Loucy (cell line): ENCODE measurements around the gene PSORS1C2.

ENCODE experiments used
- H2AFZ ChIP-seq: fragments of 200-600 bp; sonication (generic); 2 replicates; pipeline ENCODE4 v1.6.0; 2016; ENCODE audit warnings: antibody characterized with exemption, mild to moderate bottlenecking, low read length, moderate library complexity
- H3F3A ChIP-seq: fragments of 200-600 bp; 2 replicates; pipeline ENCODE4 v1.6.0; 2016; ENCODE audit warnings: antibody characterized with exemption, low read depth, mild to moderate bottlenecking
- H3K27me3 ChIP-seq: fragments of 200-600 bp; sonication (generic); 2 replicates; pipeline ENCODE4 v1.6.1; 2014; ENCODE audit warnings: low read length, mild to moderate bottlenecking; ENCODE audit not compliant: insufficient read depth, poor library complexity, severe bottlenecking
- H3K36me3 ChIP-seq: fragments of 200-600 bp; sonication (generic); 2 replicates; pipeline ENCODE4 v1.6.1; 2016; ENCODE audit warnings: low read length; ENCODE audit not compliant: insufficient read depth
- H3K4me1 ChIP-seq: fragments of 200-600 bp; sonication (generic); 2 replicates; pipeline ENCODE4 v1.5.1; 2014; ENCODE audit warnings: low read length, mild to moderate bottlenecking; ENCODE audit not compliant: insufficient read depth, poor library complexity, severe bottlenecking
- H3K4me2 ChIP-seq: fragments of 200-600 bp; sonication (generic); 2 replicates; pipeline ENCODE4 v1.6.0; 2014; ENCODE audit warnings: antibody characterized with exemption, low read length, low read depth, mild to moderate bottlenecking; ENCODE audit not compliant: poor library complexity, severe bottlenecking
- H3K4me3 ChIP-seq: fragments of 200-600 bp; sonication (generic); 2 replicates; pipeline ENCODE4 v1.5.1; 2014; ENCODE audit warnings: low read length, mild to moderate bottlenecking, mixed read lengths; ENCODE audit not compliant: poor library complexity, severe bottlenecking
- H3K79me2 ChIP-seq: fragments of 200-600 bp; sonication (generic); 2 replicates; pipeline ENCODE4 v1.6.1; 2014; ENCODE audit warnings: low read length; ENCODE audit not compliant: insufficient read depth
- H3K9ac ChIP-seq: fragments of 200-600 bp; sonication (generic); 2 replicates; pipeline ENCODE4 v1.6.0; 2014; ENCODE audit warnings: mild to moderate bottlenecking, low read depth, low read length, moderate library complexity; ENCODE audit not compliant: poor library complexity, severe bottlenecking
- H3K9me2 ChIP-seq: fragments of 200-600 bp; sonication (generic); replicated peaks from 2 replicates; pipeline ENCODE4 v1.6.1; 2016; ENCODE audit warnings: low read depth, low read length, mixed read lengths
- H3K9me3 ChIP-seq: fragments of 200-600 bp; sonication (generic); 2 replicates; pipeline ENCODE4 v1.6.1; 2014; ENCODE audit warnings: mild to moderate bottlenecking, antibody characterized with exemption, low read length, low read depth; ENCODE audit not compliant: insufficient read depth
- H4K20me1 ChIP-seq: fragments of 200-600 bp; sonication (generic); 2 replicates; pipeline ENCODE4 v1.6.0; 2014; ENCODE audit warnings: antibody characterized with exemption, low read length, mild to moderate bottlenecking; ENCODE audit not compliant: insufficient read depth, poor library complexity, severe bottlenecking
- EZH2phosphoT487 ChIP-seq: fragments of 200-600 bp; IDR thresholded peaks from 2 replicates; pipeline ENCODE4 v1.6.1; 2018; ENCODE audit warnings: antibody characterized with exemption, mild to moderate bottlenecking, moderate library complexity, borderline replicate concordance
- TF ChIP-seq, protein P1 (sequence below): fragments of 200-600 bp; sonication (generic); conservative IDR thresholded peaks from 2 replicates; pipeline ENCODE4 v1.5.1; 2014; ENCODE audit warnings: mild to moderate bottlenecking, antibody characterized with exemption, low read length

PSORS1C2 gene

GRCh38 chr6:31139599-31139998 lies 733 bp upstream of the PSORS1C2 start:
- TF ChIP-seq, protein P1, sequence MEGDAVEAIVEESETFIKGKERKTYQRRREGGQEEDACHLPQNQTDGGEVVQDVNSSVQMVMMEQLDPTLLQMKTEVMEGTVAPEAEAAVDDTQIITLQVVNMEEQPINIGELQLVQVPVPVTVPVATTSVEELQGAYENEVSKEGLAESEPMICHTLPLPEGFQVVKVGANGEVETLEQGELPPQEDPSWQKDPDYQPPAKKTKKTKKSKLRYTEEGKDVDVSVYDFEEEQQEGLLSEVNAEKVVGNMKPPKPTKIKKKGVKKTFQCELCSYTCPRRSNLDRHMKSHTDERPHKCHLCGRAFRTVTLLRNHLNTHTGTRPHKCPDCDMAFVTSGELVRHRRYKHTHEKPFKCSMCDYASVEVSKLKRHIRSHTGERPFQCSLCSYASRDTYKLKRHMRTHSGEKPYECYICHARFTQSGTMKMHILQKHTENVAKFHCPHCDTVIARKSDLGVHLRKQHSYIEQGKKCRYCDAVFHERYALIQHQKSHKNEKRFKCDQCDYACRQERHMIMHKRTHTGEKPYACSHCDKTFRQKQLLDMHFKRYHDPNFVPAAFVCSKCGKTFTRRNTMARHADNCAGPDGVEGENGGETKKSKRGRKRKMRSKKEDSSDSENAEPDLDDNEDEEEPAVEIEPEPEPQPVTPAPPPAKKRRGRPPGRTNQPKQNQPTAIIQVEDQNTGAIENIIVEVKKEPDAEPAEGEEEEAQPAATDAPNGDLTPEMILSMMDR = no peak
- no peak for TF ChIP-seq EZH2phosphoT487
- Histone ChIP-seq H3K9me3 (no peaks in the 10 kb centered on the region), H3K4me2 (no peak overlapping the region), H4K20me1 (no peaks in the 10 kb centered on the region), H3K79me2 (no peaks in the 10 kb centered on the region), H3K36me3 (no peaks in the 10 kb centered on the region), H2AFZ (no peak overlapping the region), H3F3A (no peaks in the 10 kb centered on the region), H3K4me1 (peaks cover 3% of the 10 kb centered on the region), H3K9ac (no peak overlapping the region), H3K9me2 (no peaks in the 10 kb centered on the region), H3K27me3 (no peaks in the 10 kb centered on the region), H3K4me3 (no peak overlapping the region)

DNA sequence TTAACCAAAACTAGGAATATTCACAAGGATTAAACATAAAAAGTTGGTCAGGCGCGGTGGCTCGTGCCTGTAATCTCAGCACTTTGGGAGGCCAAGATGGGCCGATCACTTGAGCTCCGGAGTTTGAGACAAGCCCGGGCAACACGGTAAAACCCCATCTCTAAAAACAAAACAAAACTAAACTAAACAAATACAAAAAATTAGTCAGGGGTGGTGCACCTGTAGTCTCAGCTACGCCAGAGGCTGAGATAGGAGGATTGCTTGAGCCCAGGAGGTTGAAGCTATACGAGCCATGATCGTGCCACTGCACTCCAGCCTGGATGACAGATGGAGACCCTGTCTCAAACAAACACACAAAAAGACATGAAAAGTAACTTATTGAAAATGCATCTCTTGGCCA lies 3.2 kb downstream of the PSORS1C2 start:
- Histone ChIP-seq H4K20me1 (no peaks in the 10 kb centered on the region), H3K9me2 (no peaks in the 10 kb centered on the region), H3K4me2 (no peak overlapping the region), H3K9me3 (no peaks in the 10 kb centered on the region), H3K79me2 (no peaks in the 10 kb centered on the region), H3K9ac (no peak overlapping the region), H3K4me1 (peaks cover 3% of the 10 kb centered on the region), H3K4me3 (no peak overlapping the region), H2AFZ (no peak overlapping the region), H3F3A (no peaks in the 10 kb centered on the region), H3K27me3 (no peaks in the 10 kb centered on the region), H3K36me3 (no peaks in the 10 kb centered on the region)
- TF ChIP-seq, protein P1 = no peak
- no peak for TF ChIP-seq EZH2phosphoT487

DNA sequence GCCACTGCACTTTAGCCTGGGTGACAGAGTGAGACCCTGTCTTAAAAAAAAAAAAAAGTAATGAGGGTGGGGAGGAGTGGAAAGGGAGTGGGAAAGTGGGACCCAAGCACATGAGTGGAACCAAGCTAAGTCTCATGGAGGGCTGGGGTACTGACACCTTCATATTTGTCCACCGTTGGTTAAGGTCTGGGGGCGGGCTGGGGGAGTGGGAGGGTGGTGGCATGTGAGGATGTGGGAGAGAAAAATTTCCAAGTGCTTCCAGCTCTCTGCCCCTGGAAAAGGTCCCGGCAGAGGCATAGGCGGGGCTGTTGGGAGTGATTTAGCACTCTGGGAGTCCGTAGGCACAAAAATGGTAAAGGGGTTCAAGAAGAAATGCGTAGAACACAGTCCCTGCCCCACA lies 6.1 kb downstream of the PSORS1C2 start:
- Histone ChIP-seq H2AFZ (no peak overlapping the region), H3K4me3 (no peak overlapping the region), H3K4me1 (peaks cover 3% of the 10 kb centered on the region), H3K79me2 (no peaks in the 10 kb centered on the region), H3K9me2 (no peaks in the 10 kb centered on the region), H3K27me3 (no peaks in the 10 kb centered on the region), H4K20me1 (no peaks in the 10 kb centered on the region), H3K9ac (no peak overlapping the region), H3K9me3 (no peaks in the 10 kb centered on the region), H3K36me3 (no peaks in the 10 kb centered on the region), H3K4me2 (no peak overlapping the region), H3F3A (no peaks in the 10 kb centered on the region)
- no peak for TF ChIP-seq EZH2phosphoT487
- TF ChIP-seq, protein P1 = no peak
